ENCODE data around the gene MGAT3. TPM values are rescaled to one million over a fixed set of nuclear protein-coding genes. Genes with fewer than 3 reads are reported as not detected.

Gene MGAT3
- total RNA-seq, 4 donors from 2014 or later = 0.55 to 1.0 (median 0.59) TPM

- in situ Hi-C loops (cut with MboI; ENCODE audit: low sequenced_read_pairs in 4 of 4) (loop anchor here in 2 of 4 donors (10.0 to 25.0 kb wide), 3 partner anchors 95 to 338 kb away; partner anchors contain the start of genes CBX7 (in 2 of the 2) and RPL3 (in 1 of the 2)), intact Hi-C loops (cut with DNase I; ENCODE audit: low total_unique reads) (loop anchor here (5.0 to 10.0 kb wide), 2 partner anchors 68 to 1355 kb away; partner anchors contain the start of genes ST13 and XPNPEP3)
Measured at GRCh38 chr22:39500101-39500500, 43.3 kb downstream of the MGAT3 start.

GRCh38 chr22:39501644-39502108, 44.9 kb downstream of the MGAT3 start:
- Histone ChIP-seq H3K4me3 (peak overlapping the region; percentile 89 to 94 (median 90)), H3K27me3 (no peaks in the 10 kb centered on the region), H3K9me3 (no peaks in the 10 kb centered on the region), H3K4me1 (peaks cover 29 to 40% of the 10 kb centered on the region in 2 donors), H3K36me3 (peaks cover 0 to 27% of the 10 kb centered on the region in 2 donors), H3K27ac (peak overlapping the region; percentile 85 to 95 (median 90))
- DNase-seq (no peak), ATAC-seq (peak; percentile 1 to 26)
- intact Hi-C loops (cut with DNase I; ENCODE audit: low total_unique reads) = loop anchor here (1.0 to 10.0 kb wide), 5 partner anchors 19 to 1353 kb away; partner anchors contain the start of genes ATF4, RPS19BP1, ST13 and TAB1
- in situ Hi-C loops (cut with MboI; ENCODE audit: low sequenced_read_pairs in 4 of 4) = loop anchor here in 2 of 4 donors (10.0 to 25.0 kb wide), 3 partner anchors 97 to 339 kb away; partner anchors contain the start of genes CBX7 (in 2 of the 2) and RPL3 (in 1 of the 2)
- TF ChIP-seq POLR2A (IDR thresholded peaks at IDR 0.05) (peak in 1 of 2 donors; percentile 66), CTCF (IDR thresholded peaks at IDR 0.05 in 4 of 5, conservative IDR thresholded peaks at IDR 0.05 in 1 of 5) (no peak)

More at GRCh38 chr22:39500101-39500500, 43.3 kb downstream of the MGAT3 start:
- Histone ChIP-seq H3K4me3 (no peak overlapping the region), H3K36me3 (peaks cover 0 to 11% of the 10 kb centered on the region in 2 donors), H3K27me3 (no peaks in the 10 kb centered on the region), H3K4me1 (peaks cover 29 to 47% of the 10 kb centered on the region in 2 donors), H3K9me3 (no peaks in the 10 kb centered on the region), H3K27ac (peak overlapping the region in 1 of 4 donors; percentile 95)
- DNase-seq (no peak), ATAC-seq (no peak)
- TF ChIP-seq POLR2A (IDR thresholded peaks at IDR 0.05) (no peak), CTCF (IDR thresholded peaks at IDR 0.05 in 4 of 5, conservative IDR thresholded peaks at IDR 0.05 in 1 of 5) (no peak)

- in situ Hi-C loops (cut with MboI; ENCODE audit: low sequenced_read_pairs in 4 of 4) (loop anchor here in 2 of 4 donors (10.0 to 25.0 kb wide), 3 partner anchors 97 to 340 kb away; partner anchors contain the start of genes CBX7 (in 2 of the 2) and RPL3 (in 1 of the 2)), intact Hi-C loops (cut with DNase I; ENCODE audit: low total_unique reads) (loop anchor here (1.0 to 10.0 kb wide), 5 partner anchors 18 to 1353 kb away; partner anchors contain the start of genes ATF4, RPS19BP1, ST13 and TAB1)
- ATAC-seq (peak; percentile 95 to 97), DNase-seq (peak; percentile 97 to 98)
- Histone ChIP-seq H3K27ac (peak within 1 kb of the TSS; percentile 85 to 95 (median 90)), H3K27me3 (no peaks in the 10 kb centered on the region), H3K4me1 (peaks cover 29 to 35% of the 10 kb centered on the region in 2 donors), H3K9me3 (no peaks in the 10 kb centered on the region), H3K4me3 (peak within 1 kb of the TSS; percentile 89 to 94 (median 90)), H3K36me3 (peaks cover 0 to 33% of the 10 kb centered on the region in 2 donors)
- TF ChIP-seq POLR2A (IDR thresholded peaks at IDR 0.05) = peak; percentile 47 to 76
- TF ChIP-seq CTCF (IDR thresholded peaks at IDR 0.05 in 4 of 5, conservative IDR thresholded peaks at IDR 0.05 in 1 of 5) = no peak
Measured at GRCh38 chr22:39502109-39502788, 45.4 kb downstream of the MGAT3 start, which contains the start of gene MIEF1. Gene MIEF1 (plus strand): TSS chr22:39502290. CDS start chr22:39511295, 9,005 bp downstream.

- peaks cover 29 to 31% of the 10 kb centered on the region in 2 donors for H3K4me1 ChIP-seq
- TF ChIP-seq CTCF (IDR thresholded peaks at IDR 0.05 in 4 of 5, conservative IDR thresholded peaks at IDR 0.05 in 1 of 5) (no peak), POLR2A (IDR thresholded peaks at IDR 0.05) (no peak)
- peaks cover 0 to 39% of the 10 kb centered on the region in 2 donors for H3K36me3 ChIP-seq
- H3K4me3 ChIP-seq = peak overlapping the region; percentile 89 to 94 (median 90)
- H3K27ac ChIP-seq = peak overlapping the region; percentile 85 to 95 (median 90)
- H3K9me3 ChIP-seq = no peaks in the 10 kb centered on the region
- intact Hi-C loops (cut with DNase I; ENCODE audit: low total_unique reads) (loop anchor here (1.0 to 10.0 kb wide), 5 partner anchors 17 to 1352 kb away; partner anchors contain the start of genes ATF4, RPS19BP1, ST13 and TAB1), in situ Hi-C loops (cut with MboI; ENCODE audit: low sequenced_read_pairs in 4 of 4) (loop anchor here in 2 of 4 donors (10.0 to 25.0 kb wide), 3 partner anchors 98 to 341 kb away; partner anchors contain the start of genes CBX7 (in 2 of the 2) and RPL3 (in 1 of the 2))
- no peaks in the 10 kb centered on the region for H3K27me3 ChIP-seq
- ATAC-seq = peak; percentile 8 to 12
- no peak for DNase-seq
Measured at GRCh38 chr22:39502789-39503409, 46.1 kb downstream of the MGAT3 start.

Data from gastrocnemius medialis (tissue), 4 donors.